Transverse colon (tissue), 4 donors: Measurements from ENCODE around the gene NT5C3B. TPM values are rescaled to one million over a fixed set of nuclear protein-coding genes. Genes with fewer than 3 reads are reported as not detected.

Source experiments
- DNase-seq: peaks from one replicate; pipeline ENCODE4 v3.0.0-alpha.2; 2019
- H3K27ac ChIP-seq, 4 donors: fragments of 200-600 bp; sonication (generic); 2 replicates each; pipeline ENCODE4 v1.5.1; 2016 to 2018; ENCODE audit warnings: inconsistent platforms in 4 of 4
- H3K27me3 ChIP-seq: fragments of 200-600 bp; sonication (generic); 2 replicates; pipeline ENCODE4 v1.5.1; 2017; ENCODE audit warnings: inconsistent platforms
- H3K36me3 ChIP-seq, 4 donors: fragments of 200-600 bp; sonication (generic); 2 replicates each; pipeline ENCODE4 v1.5.1; 2017 to 2019; ENCODE audit warnings: inconsistent platforms in 4 of 4
- H3K4me1 ChIP-seq, 4 donors: fragments of 200-600 bp; sonication (generic); 2 replicates each; pipeline ENCODE4 v1.5.1; 2017 to 2020; ENCODE audit warnings: inconsistent platforms in 4 of 4
- H3K4me3 ChIP-seq, 4 donors: fragments of 200-600 bp; sonication (generic); 1 replicate in 1 of 4; 2 replicates in 3 of 4; pipeline versions ENCODE4 v1.5.1 to v1.6.1; 2017 to 2019; ENCODE audit warnings: inconsistent platforms in 4 of 4
- H3K9me3 ChIP-seq, 2 donors: fragments of 200-600 bp; sonication (generic); 2 replicates each; pipeline ENCODE4 v1.5.1; 2017 to 2019; ENCODE audit warnings: inconsistent platforms in 2 of 2
- CTCF ChIP-seq, 5 experiments: fragments of 200-600 bp in 3 of 5; fragments of 450-650 bp in 2 of 5; sonication (generic) in 3 of 5; IDR thresholded peaks; 1 replicate in 2 of 5; 2 replicates in 3 of 5; pipeline ENCODE4 v1.5.1; 2016 to 2017; ENCODE audit warnings: antibody characterized with exemption in 5 of 5, inconsistent platforms in 3 of 5, mild to moderate bottlenecking in 2 of 5, moderate library complexity in 1 of 5
- EP300 ChIP-seq: sonication (generic); formaldehyde crosslinking; IDR thresholded peaks from one replicate; pipeline ENCODE4 v1.6.1; 2017; ENCODE audit warnings: antibody characterized with exemption, low read depth
- POLR2A ChIP-seq: fragments of 450-650 bp; IDR thresholded peaks from one replicate; pipeline ENCODE4 v1.6.1; 2016; ENCODE audit warnings: antibody characterized with exemption, mild to moderate bottlenecking, moderate library complexity
- POLR2AphosphoS5 ChIP-seq, 3 donors: sonication (generic); formaldehyde crosslinking; IDR thresholded peaks; one replicate each; pipeline ENCODE4 v1.6.1; 2016; ENCODE audit warnings: antibody characterized with exemption in 3 of 3
- WGBS, 2 donors: methylation state at CpG; one replicate each; pipeline ENCODE4 v1.1.5; 2018; ENCODE audit warnings: low coverage in 1 of 2; 5-methylcytosine and 5-hydroxymethylcytosine counted together
- in situ Hi-C, 4 donors: fragments of 200-750 bp; cut with MboI; loops; one replicate each; pipeline versions ENCODE4 v1.15.0 to v1.15.1; 2017; ENCODE audit warnings: low sequenced_read_pairs in 3 of 4, low pct_ligation_motif_present in 1 of 4, low pct_unique_long_range_greater_than_20kb in 1 of 4
- intact Hi-C: fragments of 100-400 bp; cut with DNase I; formaldehyde crosslinking; loops from one replicate; pipeline ENCODE4 v1.15.1; 2023; ENCODE audit warnings: low total_unique reads
- total RNA-seq, 4 donors: library from RNA; depleted of rRNA; stranded (reverse); fragments of >200 nt; gene quantifications; one replicate each; pipeline ENCODE4 v1.1.0, GENCODE V29; 2016

The NT5C3B gene
- total RNA-seq, 4 donors from 2014 or later = 10.0 to 30.8 (median 24.6) TPM

- TF ChIP-seq EP300 (no peak), CTCF (IDR thresholded peaks at IDR 0.05) (peak; percentile 47 to 81 (median 61)), POLR2AphosphoS5 (IDR thresholded peaks at IDR 0.05) (peak in 1 of 3 donors; percentile 8), POLR2A (peak; percentile 15)
- 2% methylated on average over 42 of the region's 96 CpGs; no CpG with 5 or more reads in 1 of the 2 donors for WGBS, 2 donors
- intact Hi-C loops = no loop called here
- H3K4me3 ChIP-seq = peak within 1 kb of the TSS; percentile 38 to 86 (median 64)
- H3K27me3 ChIP-seq = no peaks in the 10 kb centered on the region
- in situ Hi-C loops = no loop called here
- H3K4me1 ChIP-seq = peaks cover 10 to 47% (median 34%) of the 10 kb centered on the region in 4 donors
- peak; percentile 87 for DNase-seq
- no peaks in the 10 kb centered on the region for H3K9me3 ChIP-seq
- no peaks in the 10 kb centered on the region for H3K36me3 ChIP-seq
- peak within 1 kb of the TSS; percentile 78 to 89 (median 86) for H3K27ac ChIP-seq
These were observed 24.3 kb downstream of the NT5C3B start, which contains the start of gene P3H4 for GRCh38 chr17:41811549-41812380. Gene P3H4, minus strand, starts transcription at chr17:41811949. Its CDS starts 34 bp downstream, at chr17:41811915.

GRCh38 chr17:41810659-41811548 is 25.1 kb downstream of the NT5C3B start:
- WGBS, 2 donors = 29% methylated on average over 50 of the region's 58 CpGs; no CpG with 5 or more reads in 1 of the 2 donors
- Histone ChIP-seq H3K27me3 (no peaks in the 10 kb centered on the region), H3K9me3 (no peaks in the 10 kb centered on the region), H3K27ac (peak overlapping the region; percentile 78 to 89 (median 86)), H3K4me3 (peak overlapping the region; percentile 38 to 86 (median 64)), H3K36me3 (no peaks in the 10 kb centered on the region), H3K4me1 (peaks cover 10 to 50% (median 36%) of the 10 kb centered on the region in 4 donors)
- intact Hi-C loops = no loop called here
- DNase-seq = peak; percentile 23
- in situ Hi-C loops = no loop called here
- TF ChIP-seq CTCF (IDR thresholded peaks at IDR 0.05) (no peak), POLR2A (no peak), EP300 (no peak), POLR2AphosphoS5 (IDR thresholded peaks at IDR 0.05) (no peak)

- no peaks in the 10 kb centered on the region for H3K9me3 ChIP-seq
- no peaks in the 10 kb centered on the region for H3K36me3 ChIP-seq
- peak; percentile 73 for DNase-seq
- in situ Hi-C loops = loop anchor here in 2 of 4 donors (10.0 kb wide), 1 partner anchor 72 kb away; the partner anchor contains the start of gene HAP1 (in 2 of the 2)
- TF ChIP-seq CTCF (IDR thresholded peaks at IDR 0.05) (no peak), EP300 (no peak), POLR2AphosphoS5 (IDR thresholded peaks at IDR 0.05) (peak; percentile 24 to 43 (median 39)), POLR2A (peak; percentile 23)
- no peak overlapping the region for H3K4me3 ChIP-seq
- no peaks in the 10 kb centered on the region for H3K27me3 ChIP-seq
- 81% methylated on average over 7 of the region's 8 CpGs; no CpG with 5 or more reads in 1 of the 2 donors for WGBS, 2 donors
- intact Hi-C loops = no loop called here
- H3K27ac ChIP-seq = peak overlapping the region; percentile 51 to 70 (median 68)
- peaks cover 10 to 33% (median 26%) of the 10 kb centered on the region in 4 donors for H3K4me1 ChIP-seq
These were observed 29.2 kb downstream of the NT5C3B start for GRCh38 chr17:41806685-41807445.
